ENCODE data around the gene TNNT2.

- no peak for TF ChIP-seq CTCF (IDR thresholded peaks at IDR 0.05)
- TF ChIP-seq POLR2A (IDR thresholded peaks at IDR 0.05) = no peak
Observed at GRCh38 chr1:201313086-201313485, 64.4 kb downstream of the TNNT2 start.
